Osteoblast (primary cell): ENCODE data around the gene DCUN1D3. TPM values are rescaled to one million over a fixed set of nuclear protein-coding genes. Genes with fewer than 3 reads are reported as not detected.
"Not testable (repeated sequence)": the region's sequence is repeated elsewhere in the genome, so short reads cannot be mapped to it uniquely, and the experiment has no call there.

ENCODE experiments used
- DNase-seq: peaks from one replicate; pipeline ENCODE4 v3.0.0; 2011; ENCODE audit warnings: low spot score, mixed read lengths; ENCODE audit not compliant: insufficient read length; ENCODE audit errors: missing footprints
- H2AFZ ChIP-seq: 2 replicates; pipeline ENCODE4 v1.6.0; 2011; ENCODE audit warnings: mild to moderate bottlenecking, low read length
- H3K27ac ChIP-seq: 2 replicates; pipeline ENCODE4 v1.5.1; 2011; ENCODE audit warnings: mild to moderate bottlenecking, low read depth, low read length, moderate library complexity
- H3K27me3 ChIP-seq: 2 replicates; pipeline ENCODE4 v1.6.0; 2012; ENCODE audit warnings: mild to moderate bottlenecking, control low read depth, inconsistent platforms, low read length, moderate library complexity; ENCODE audit not compliant: insufficient read depth
- H3K36me3 ChIP-seq: 2 replicates; pipeline ENCODE4 v1.5.1; 2011; ENCODE audit warnings: mild to moderate bottlenecking, low read length, control low read depth, moderate library complexity; ENCODE audit not compliant: insufficient read depth
- H3K4me1 ChIP-seq: 2 replicates; pipeline ENCODE4 v1.5.1; 2011; ENCODE audit warnings: mild to moderate bottlenecking, low read length, control low read depth, moderate library complexity; ENCODE audit not compliant: insufficient read depth
- H3K4me2 ChIP-seq: 2 replicates; pipeline ENCODE4 v1.6.0; 2011; ENCODE audit warnings: mild to moderate bottlenecking, low read length; ENCODE audit not compliant: insufficient read depth
- H3K4me3 ChIP-seq: fragments of 200-600 bp; sonication (generic); 3 replicates; pipeline ENCODE4 v1.5.1; 2012; ENCODE audit warnings: mild to moderate bottlenecking, low read length, inconsistent platforms; ENCODE audit not compliant: insufficient read depth
- H3K79me2 ChIP-seq: 2 replicates; pipeline ENCODE4 v1.6.0; 2012; ENCODE audit warnings: mild to moderate bottlenecking, low read length, control low read depth, inconsistent platforms; ENCODE audit not compliant: insufficient read depth
- H3K9me3 ChIP-seq: 2 replicates; pipeline ENCODE4 v1.5.1; 2011; ENCODE audit warnings: low read depth, low read length, control low read depth
- H4K20me1 ChIP-seq: 2 replicates; pipeline ENCODE4 v1.6.0; 2012; ENCODE audit warnings: mild to moderate bottlenecking, low read length, control low read depth; ENCODE audit not compliant: insufficient read depth
- CTCF ChIP-seq: IDR thresholded peaks from 2 replicates; pipeline ENCODE4 v1.5.1; 2011; ENCODE audit warnings: mild to moderate bottlenecking, low read depth, low read length, moderate library complexity; ENCODE audit errors: extremely low read depth
- total RNA-seq: library from RNA; depleted of rRNA; stranded (reverse); fragments of >200 nt; gene quantifications from 2 replicates; pipeline ENCODE4 v1.2.3, GENCODE V29; 2012

DCUN1D3 gene
- total RNA-seq, 1 donor, result 33.7 TPM

- no peaks in the 10 kb centered on the region for H3K27me3 ChIP-seq
- H4K20me1 ChIP-seq, result peaks cover 13% of the 10 kb centered on the region
- peaks cover 80% of the 10 kb centered on the region for H3K79me2 ChIP-seq
- no peak overlapping the region for H2AFZ ChIP-seq
- no peak for TF ChIP-seq CTCF
- no peaks in the 10 kb centered on the region for H3K9me3 ChIP-seq
- H3K27ac ChIP-seq, result no peak overlapping the region
- H3K4me3 ChIP-seq, result no peak overlapping the region
- H3K36me3 ChIP-seq, result peaks cover 40% of the 10 kb centered on the region
- peaks cover 26% of the 10 kb centered on the region for H3K4me1 ChIP-seq
- DNase-seq, result no peak
- H3K4me2 ChIP-seq, result no peak overlapping the region
These were observed 37.8 kb downstream of the DCUN1D3 start for GRCh38 chr16:20862162-20862960.

- not testable (repeated sequence) for H3K4me2 ChIP-seq, H4K20me1 ChIP-seq, H3K27me3 ChIP-seq, H3K9me3 ChIP-seq, H2AFZ ChIP-seq, H3K27ac ChIP-seq, DNase-seq, H3K4me3 ChIP-seq
- Histone ChIP-seq H3K36me3 (peaks cover 49% of the 10 kb centered on the region), H3K79me2 (peaks cover 79% of the 10 kb centered on the region), H3K4me1 (peaks cover 12% of the 10 kb centered on the region)
These were observed 39.2 kb downstream of the DCUN1D3 start for GRCh38 chr16:20860995-20861394.

- peaks cover 6% of the 10 kb centered on the region for H3K4me1 ChIP-seq
- H3K9me3 ChIP-seq, result no peaks in the 10 kb centered on the region
- H3K27ac ChIP-seq, result no peak overlapping the region
- no peak for TF ChIP-seq CTCF
- H3K36me3 ChIP-seq, result peaks cover 54% of the 10 kb centered on the region
- H3K4me3 ChIP-seq, result no peak overlapping the region
- peaks cover 7% of the 10 kb centered on the region for H4K20me1 ChIP-seq
- H2AFZ ChIP-seq, result no peak overlapping the region
- H3K4me2 ChIP-seq, result no peak overlapping the region
- H3K79me2 ChIP-seq, result peaks cover 80% of the 10 kb centered on the region
- no peaks in the 10 kb centered on the region for H3K27me3 ChIP-seq
- DNase-seq, result no peak
These were observed 39.8 kb downstream of the DCUN1D3 start for GRCh38 chr16:20860361-20860760.

GRCh38 chr16:20859699-20860098, 40.5 kb downstream of the DCUN1D3 start:
- no peak overlapping the region for H2AFZ ChIP-seq
- no peak overlapping the region for H3K4me3 ChIP-seq
- no peak overlapping the region for H3K4me2 ChIP-seq
- peaks cover 2% of the 10 kb centered on the region for H3K4me1 ChIP-seq
- H4K20me1 ChIP-seq, result peaks cover 7% of the 10 kb centered on the region
- H3K27me3 ChIP-seq, result no peaks in the 10 kb centered on the region
- DNase-seq, result no peak
- no peak for TF ChIP-seq CTCF
- H3K36me3 ChIP-seq, result peaks cover 60% of the 10 kb centered on the region
- H3K79me2 ChIP-seq, result peaks cover 80% of the 10 kb centered on the region
- no peak overlapping the region for H3K27ac ChIP-seq
- H3K9me3 ChIP-seq, result no peaks in the 10 kb centered on the region
